H1 (cell line): Measurements from ENCODE around the gene CRISPLD2. TPM values are rescaled to one million over a fixed set of nuclear protein-coding genes. Genes with fewer than 3 reads are reported as not detected.
A peak's percentile ranks its signal among the peaks of the same experiment; 100 is the strongest.

Experiments
- CTCF ChIA-PET: fragments of 300-600 bp; sonication (Branson Sonifier 250); formaldehyde crosslinking; loops from one replicate; lab custom pipeline; 2021; ENCODE audit not compliant: partially characterized antibody; lab: Charles Lee
- POLR2A ChIA-PET: fragments of 300-600 bp; sonication (Branson Sonifier 250); formaldehyde crosslinking; loops from one replicate; lab custom pipeline; 2021; ENCODE audit warnings: inconsistent platforms; ENCODE audit not compliant: partially characterized antibody; lab: Charles Lee
- DNase-seq, 2 experiments: peaks; one replicate each; pipeline versions ENCODE4 v3.0.0 to v3.0.0-alpha.2; 2010 to 2022; ENCODE audit warnings: low spot score in 2 of 2, low read depth in 1 of 2, mixed read lengths in 1 of 2
- FAIRE-seq: peaks from 2 replicates; lab custom pipeline; 2011; peaks lifted over from hg19 to GRCh38; lab: Jason Lieb, UNC
- H2AFZ ChIP-seq: 2 replicates; pipeline ENCODE4 v1.8.1; 2012; ENCODE audit warnings: low read length, inconsistent platforms
- H2AK5ac ChIP-seq: 2 replicates; pipeline ENCODE4 v1.6.1; 2013; ENCODE audit warnings: low read depth, low read length
- H2BK120ac ChIP-seq: replicated peaks from 2 replicates; pipeline ENCODE3; 2013; ENCODE audit warnings: low read depth, low read length, inconsistent platforms
- H2BK12ac ChIP-seq: 2 replicates; pipeline ENCODE4 v1.6.1; 2013; ENCODE audit warnings: low read depth, low read length
- H2BK15ac ChIP-seq: 2 replicates; pipeline ENCODE4 v1.6.1; 2013; ENCODE audit warnings: low read length
- H2BK20ac ChIP-seq: 2 replicates; pipeline ENCODE4 v1.6.1; 2013; ENCODE audit warnings: low read length
- H2BK5ac ChIP-seq: 2 replicates; pipeline ENCODE4 v1.6.1; 2013; ENCODE audit warnings: low read depth, low read length
- H3K14ac ChIP-seq: 2 replicates; pipeline ENCODE4 v1.6.1; 2013; ENCODE audit warnings: inconsistent platforms; ENCODE audit not compliant: insufficient read length
- H3K18ac ChIP-seq: 2 replicates; pipeline ENCODE4 v1.6.1; 2013; ENCODE audit warnings: low read length; ENCODE audit errors: extremely low read depth
- H3K23ac ChIP-seq: 2 replicates; pipeline ENCODE4 v1.6.1; 2013; ENCODE audit warnings: inconsistent platforms; ENCODE audit not compliant: insufficient read length
- H3K23me2 ChIP-seq: 2 replicates; pipeline ENCODE4 v1.6.1; 2013; ENCODE audit warnings: low read depth, low read length
- H3K27ac ChIP-seq: 2 replicates; pipeline ENCODE4 v1.6.1; 2011; ENCODE audit warnings: low read depth, low read length, inconsistent platforms
- H3K27me3 ChIP-seq, 4 experiments: replicated peaks in 1 of 4; 1 replicate in 1 of 4; 2 replicates in 3 of 4; pipeline versions ENCODE4 v1.6.1 to v1.8.1; 2011 to 2013; ENCODE audit warnings: low read length in 3 of 4, mild to moderate bottlenecking in 3 of 4, inconsistent platforms in 2 of 4, mixed read lengths in 2 of 4, moderate library complexity in 1 of 4; ENCODE audit not compliant: control insufficient read depth in 3 of 4, insufficient read depth in 3 of 4; ENCODE audit errors: extremely low read depth in 1 of 4
- H3K36me3 ChIP-seq, 4 experiments: 2 replicates each; pipeline versions ENCODE4 v1.6.1 to v1.8.1; 2011 to 2013; ENCODE audit warnings: mild to moderate bottlenecking in 4 of 4, low read length in 3 of 4, moderate library complexity in 2 of 4, control low read depth in 1 of 4, inconsistent platforms in 1 of 4; ENCODE audit not compliant: insufficient read depth in 4 of 4, control insufficient read depth in 2 of 4
- H3K4ac ChIP-seq: replicated peaks from 2 replicates; pipeline ENCODE3; 2013; ENCODE audit warnings: low read length, low read depth, mixed read lengths, inconsistent platforms; ENCODE audit not compliant: insufficient read length
- H3K4me1 ChIP-seq, 4 experiments: replicated peaks in 1 of 4; 1 replicate in 1 of 4; 2 replicates in 3 of 4; pipeline versions ENCODE4 v1.6.1 to v1.8.1; 2011 to 2013; ENCODE audit warnings: low read length in 3 of 4, inconsistent platforms in 2 of 4, mixed read lengths in 1 of 4; ENCODE audit not compliant: insufficient read depth in 4 of 4, control insufficient read depth in 3 of 4
- H3K4me2 ChIP-seq, 2 experiments: 2 replicates each; pipeline versions ENCODE4 v1.6.1 to v1.8.1; 2011 to 2013; ENCODE audit warnings: low read depth in 2 of 2, low read length in 2 of 2, control low read depth in 1 of 2, inconsistent platforms in 1 of 2, mild to moderate bottlenecking in 1 of 2; ENCODE audit not compliant: insufficient read depth in 1 of 2
- H3K4me3 ChIP-seq, 4 experiments: fragments of 200-600, 300-600 bp in 1 of 4; sonication (generic), shearing (Covaris generic), sonication (Bioruptor Twin) in 1 of 4; 2 replicates each; pipeline versions ENCODE4 v1.5.1 to v1.8.1; 2011 to 2016; ENCODE audit warnings: low read length in 4 of 4, low read depth in 3 of 4, control low read depth in 2 of 4, inconsistent platforms in 2 of 4, mild to moderate bottlenecking in 2 of 4, mixed read lengths in 1 of 4, moderate library complexity in 1 of 4; ENCODE audit not compliant: insufficient read depth in 2 of 4; ENCODE audit errors: extremely low read depth in 1 of 4
- H3K56ac ChIP-seq: replicated peaks from 2 replicates; pipeline ENCODE3; 2013; ENCODE audit warnings: low read depth, mild to moderate bottlenecking, mixed read lengths, low read length, inconsistent platforms; ENCODE audit not compliant: insufficient read length
- H3K79me1 ChIP-seq: 2 replicates; pipeline ENCODE4 v1.6.1; 2013; ENCODE audit warnings: low read depth, low read length, control low read depth
- H3K79me2 ChIP-seq, 2 experiments: 2 replicates each; pipeline versions ENCODE4 v1.6.1 to v1.8.1; 2012 to 2013; ENCODE audit warnings: low read length in 2 of 2, mild to moderate bottlenecking in 2 of 2, inconsistent platforms in 1 of 2; ENCODE audit not compliant: insufficient read depth in 2 of 2, control insufficient read depth in 1 of 2
- H3K9ac ChIP-seq, 4 experiments: replicated peaks in 1 of 4; 1 replicate in 1 of 4; 2 replicates in 3 of 4; pipeline versions ENCODE4 v1.6.1 to v1.8.1; 2011 to 2013; ENCODE audit warnings: low read depth in 3 of 4, low read length in 3 of 4, control low read depth in 2 of 4, mild to moderate bottlenecking in 2 of 4, moderate library complexity in 2 of 4, inconsistent platforms in 1 of 4; ENCODE audit errors: extremely low read depth in 1 of 4
- H3K9me3 ChIP-seq, 2 experiments: 2 replicates each; pipeline versions ENCODE4 v1.6.1 to v1.8.1; 2012 to 2013; ENCODE audit warnings: mild to moderate bottlenecking in 2 of 2, moderate library complexity in 2 of 2, control low read depth in 1 of 2, inconsistent platforms in 1 of 2, low read depth in 1 of 2, low read length in 1 of 2, mixed read lengths in 1 of 2; ENCODE audit not compliant: insufficient read depth in 2 of 2
- H4K20me1 ChIP-seq, 2 experiments: replicated peaks in 1 of 2; 2 replicates each; pipeline versions ENCODE3 to v1.8.1; 2011 to 2013; ENCODE audit warnings: inconsistent platforms in 2 of 2, low read length in 2 of 2, mild to moderate bottlenecking in 1 of 2; ENCODE audit not compliant: insufficient read depth in 2 of 2, control insufficient read depth in 1 of 2
- H4K5ac ChIP-seq: 2 replicates; pipeline ENCODE4 v1.6.1; 2013; ENCODE audit warnings: low read length, low read depth, mixed read lengths, inconsistent platforms; ENCODE audit not compliant: insufficient read length
- H4K8ac ChIP-seq: 2 replicates; pipeline ENCODE4 v1.8.0; 2013; ENCODE audit warnings: mild to moderate bottlenecking, moderate library complexity, low read length, inconsistent platforms; ENCODE audit not compliant: insufficient read depth; ENCODE audit errors: extremely low read depth
- H4K91ac ChIP-seq: replicated peaks from 2 replicates; pipeline ENCODE3; 2013; ENCODE audit warnings: low read length, mixed read lengths, inconsistent platforms; ENCODE audit not compliant: insufficient read length
- CEBPB ChIP-seq: IDR thresholded peaks from 2 replicates; pipeline ENCODE4 v1.6.1; 2012; ENCODE audit warnings: low read depth, low read length
- HDAC2 ChIP-seq, 2 experiments: fragments of 300-600 bp in 1 of 2; sonication (generic) in 1 of 2; IDR thresholded peaks; 2 replicates each; pipeline ENCODE4 v1.6.1; 2011 to 2012; ENCODE audit warnings: low read depth in 2 of 2, low read length in 2 of 2, mild to moderate bottlenecking in 2 of 2, moderate library complexity in 2 of 2, borderline replicate concordance in 1 of 2, inconsistent platforms in 1 of 2
- KDM4A ChIP-seq: IDR thresholded peaks from one replicate; pipeline ENCODE4 v1.7.1; 2012; ENCODE audit warnings: low read depth, mild to moderate bottlenecking, moderate library complexity, low read length, inconsistent platforms; ENCODE audit not compliant: severe bottlenecking
- RAD21 ChIP-seq, 2 experiments: IDR thresholded peaks in 1 of 2; conservative IDR thresholded peaks in 1 of 2; 2 replicates each; pipeline ENCODE4 v1.6.1; 2011; ENCODE audit warnings: low read depth in 2 of 2, low read length in 2 of 2, improper control_type of control experiment in 1 of 2, inconsistent platforms in 1 of 2, mild to moderate bottlenecking in 1 of 2, moderate library complexity in 1 of 2
- RFX5 ChIP-seq: IDR thresholded peaks from 2 replicates; pipeline ENCODE4 v1.6.1; 2011; ENCODE audit warnings: low read depth, low read length, improper control_type of control experiment, borderline replicate concordance
- SIX5 ChIP-seq: IDR thresholded peaks from 2 replicates; pipeline ENCODE4 v1.6.1; 2011; ENCODE audit warnings: mild to moderate bottlenecking, low read depth, low read length
- SRF ChIP-seq: IDR thresholded peaks from 2 replicates; pipeline ENCODE4 v1.6.1; 2011; ENCODE audit warnings: mild to moderate bottlenecking, low read depth, low read length, moderate library complexity
- TAF1 ChIP-seq: IDR thresholded peaks from 2 replicates; pipeline ENCODE4 v1.6.1; 2011; ENCODE audit warnings: mild to moderate bottlenecking, low read depth, low read length
- TCF12 ChIP-seq: IDR thresholded peaks from 2 replicates; pipeline ENCODE4 v1.6.1; 2011; ENCODE audit warnings: low read depth, mild to moderate bottlenecking, low read length
- YY1 ChIP-seq: IDR thresholded peaks from 2 replicates; pipeline ENCODE4 v1.6.1; 2011; ENCODE audit warnings: low read depth, mild to moderate bottlenecking, low read length
- WGBS, 2 experiments: shearing (Covaris generic) in 1 of 2; methylation state at CpG; one replicate each; pipeline versions ENCODE4 v1.1.6 to v1.1.7; 2013 to 2015; ENCODE audit warnings: low lambda C conversion rate in 2 of 2, mixed read lengths in 2 of 2, inconsistent platforms in 1 of 2, low coverage in 1 of 2, missing lambda C conversion rate in 1 of 2; ENCODE audit not compliant: insufficient replicate concordance in 2 of 2, insufficient coverage in 1 of 2, insufficient read length in 1 of 2; ENCODE audit errors: extremely low coverage in 1 of 2, missing lambda C conversion rate in 1 of 2; 5-methylcytosine and 5-hydroxymethylcytosine counted together
- polyA plus RNA-seq, 7 experiments: library from polyadenylated mRNA; depleted of rRNA in 3 of 7; stranded (reverse) in 5 of 7; unstranded in 2 of 7; fragments of >200 nt in 5 of 7; fragments of 200-250 nt in 2 of 7; gene quantifications; 1 replicate in 5 of 7; 2 replicates in 1 of 7; 4 replicates in 1 of 7; pipeline versions ENCODE4 v1.2.1 to v1.2.3, GENCODE V29; 2011 to 2013; ENCODE audit warnings: missing spikeins in 2 of 7, mixed read lengths in 2 of 7
- total RNA-seq: library from RNA; stranded (reverse); fragmentation: NEBNext Ultra II Directional; extraction: Animal tissue kit (Norgen Biotek cat#: 25700); gene quantifications from 2 replicates; pipeline ENCODE4 v1.2.1, GENCODE V29; 2021
- TF ChIP-seq, protein P1 (sequence below), 3 experiments: IDR thresholded peaks; 1 replicate in 2 of 3; 2 replicates in 1 of 3; pipeline versions ENCODE4 v1.5.1 to v1.6.1; 2011; ENCODE audit warnings: low read length in 3 of 3, mild to moderate bottlenecking in 3 of 3, inconsistent platforms in 2 of 3, low read depth in 1 of 3, moderate library complexity in 1 of 3; ENCODE audit not compliant: insufficient read depth in 1 of 3; ENCODE audit errors: control extremely low read depth in 1 of 3

CRISPLD2 gene
- total and polyA plus RNA-seq, 2 of the 8 experiments (the other 6 are each of a cell fraction or from before 2014, with no cell fraction given), result 2.7 to 5.1 TPM

DNA sequence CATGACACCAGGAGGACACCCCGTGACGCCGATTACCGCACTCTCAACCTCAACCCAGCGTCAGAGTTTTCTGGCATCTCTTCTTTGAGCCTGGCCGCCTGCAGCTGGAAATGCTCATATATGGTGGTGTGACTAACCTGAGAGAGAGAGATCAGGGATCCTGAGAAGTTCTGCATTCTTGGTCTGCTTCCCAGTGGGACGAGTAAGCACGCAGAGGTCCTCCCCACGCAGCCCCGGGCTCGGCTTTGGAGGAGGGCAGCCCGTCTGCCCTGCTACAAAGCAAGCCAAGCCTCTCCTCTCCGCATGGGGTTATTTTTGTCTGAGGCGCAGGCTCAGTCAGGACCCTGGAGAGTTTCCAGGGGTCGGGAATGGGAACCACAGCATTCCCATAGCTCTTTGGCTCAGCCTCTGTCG lies 16.5 kb downstream of the CRISPLD2 start:
- DNase-seq, result peak; percentile 38 to 72
- no peak overlapping the region for H3K14ac ChIP-seq
- ChIA-PET POLR2A (interaction anchor here (0.6 to 1.4 kb wide), 3 partner anchors 16 to 94 kb away, joined by 3 to 7 read pairs (median 3); partner anchors contain the start of gene CRISPLD2), CTCF (interaction anchor here (0.9 to 1.9 kb wide), 6 partner anchors 10 to 118 kb away, joined by 3 to 6 read pairs (median 4); no protein-coding TSS in a partner anchor)
- H3K36me3 ChIP-seq, result no peaks in the 10 kb centered on the region
- H3K79me2 ChIP-seq, result no peaks in the 10 kb centered on the region
- H3K79me1 ChIP-seq, result no peaks in the 10 kb centered on the region
- H2AK5ac ChIP-seq, result no peak overlapping the region
- H3K9ac ChIP-seq, result no peak overlapping the region
- no peaks in the 10 kb centered on the region for H4K20me1 ChIP-seq
- no peak overlapping the region for H2BK20ac ChIP-seq
- no peak overlapping the region for H4K8ac ChIP-seq
- H3K23me2 ChIP-seq, result no peaks in the 10 kb centered on the region
- no peak overlapping the region for H4K91ac ChIP-seq
- H3K27me3 ChIP-seq, result no peaks in the 10 kb centered on the region; a peak in 1 of 7 replicates
- H3K4me3 ChIP-seq, result no peak overlapping the region
- no peak overlapping the region for H3K4ac ChIP-seq
- no peak overlapping the region for H2BK15ac ChIP-seq
- H3K9me3 ChIP-seq, result no peaks in the 10 kb centered on the region
- no peak overlapping the region for H2BK12ac ChIP-seq
- H2AFZ ChIP-seq, result no peak overlapping the region
- no peak overlapping the region for H3K23ac ChIP-seq
- FAIRE-seq, result no peak
- H3K4me2 ChIP-seq, result no peak overlapping the region
- H3K27ac ChIP-seq, result no peak overlapping the region
- no peak overlapping the region for H4K5ac ChIP-seq
- no peak overlapping the region for H2BK5ac ChIP-seq
- H3K56ac ChIP-seq, result no peak overlapping the region
- H3K4me1 ChIP-seq, result peaks cover 0 to 15% (median 9%) of the 10 kb centered on the region in 4 experiments; a peak in 5 of 7 replicates
- no peak overlapping the region for H2BK120ac ChIP-seq
- 57% methylated on average over 14 of the region's 16 CpGs; no CpG with 5 or more reads in 1 of the 2 experiments for WGBS, 2 experiments
- H3K18ac ChIP-seq, result no peak overlapping the region
- TF ChIP-seq RFX5, result no peak
- TF ChIP-seq SIX5, result no peak
- no peak for TF ChIP-seq KDM4A
- peak; percentile 73; the same call in 1 of the 2 replicates for TF ChIP-seq SRF
- no peak for TF ChIP-seq CEBPB
- TF ChIP-seq TCF12, result no peak
- no peak for TF ChIP-seq HDAC2 (IDR thresholded peaks at IDR 0.05; ENCODE audit: borderline replicate concordance in 1 of 2, low read depth in 2 of 2, low read length in 2 of 2)
- TF ChIP-seq, protein P1, sequence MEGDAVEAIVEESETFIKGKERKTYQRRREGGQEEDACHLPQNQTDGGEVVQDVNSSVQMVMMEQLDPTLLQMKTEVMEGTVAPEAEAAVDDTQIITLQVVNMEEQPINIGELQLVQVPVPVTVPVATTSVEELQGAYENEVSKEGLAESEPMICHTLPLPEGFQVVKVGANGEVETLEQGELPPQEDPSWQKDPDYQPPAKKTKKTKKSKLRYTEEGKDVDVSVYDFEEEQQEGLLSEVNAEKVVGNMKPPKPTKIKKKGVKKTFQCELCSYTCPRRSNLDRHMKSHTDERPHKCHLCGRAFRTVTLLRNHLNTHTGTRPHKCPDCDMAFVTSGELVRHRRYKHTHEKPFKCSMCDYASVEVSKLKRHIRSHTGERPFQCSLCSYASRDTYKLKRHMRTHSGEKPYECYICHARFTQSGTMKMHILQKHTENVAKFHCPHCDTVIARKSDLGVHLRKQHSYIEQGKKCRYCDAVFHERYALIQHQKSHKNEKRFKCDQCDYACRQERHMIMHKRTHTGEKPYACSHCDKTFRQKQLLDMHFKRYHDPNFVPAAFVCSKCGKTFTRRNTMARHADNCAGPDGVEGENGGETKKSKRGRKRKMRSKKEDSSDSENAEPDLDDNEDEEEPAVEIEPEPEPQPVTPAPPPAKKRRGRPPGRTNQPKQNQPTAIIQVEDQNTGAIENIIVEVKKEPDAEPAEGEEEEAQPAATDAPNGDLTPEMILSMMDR (IDR thresholded peaks at IDR 0.05; ENCODE audit: control extremely low read depth in 1 of 3, insufficient read depth in 1 of 3, low read depth in 1 of 3, low read length in 3 of 3), result no peak
- no peak for TF ChIP-seq YY1
- no peak for TF ChIP-seq TAF1
- 0 out of 4 replicates have a peak, but pooled peaks of 1 of the 2 experiments have one; percentile 2 for TF ChIP-seq RAD21 (IDR thresholded peaks at IDR 0.05 in 1 of 2, conservative IDR thresholded peaks at IDR 0.05 in 1 of 2; ENCODE audit: low read depth in 2 of 2, low read length in 2 of 2)
